HG03108 (cell line): ENCODE measurements around the gene SULT2B1.

Source experiments
- ATAC-seq: cut with Tn5 transposase; IDR thresholded peaks from one replicate; pipeline ENCODE4 v1.9.1; 2021; ENCODE audit warnings: moderate library complexity; ENCODE audit not compliant: unreplicated experiment

The SULT2B1 gene

DNA sequence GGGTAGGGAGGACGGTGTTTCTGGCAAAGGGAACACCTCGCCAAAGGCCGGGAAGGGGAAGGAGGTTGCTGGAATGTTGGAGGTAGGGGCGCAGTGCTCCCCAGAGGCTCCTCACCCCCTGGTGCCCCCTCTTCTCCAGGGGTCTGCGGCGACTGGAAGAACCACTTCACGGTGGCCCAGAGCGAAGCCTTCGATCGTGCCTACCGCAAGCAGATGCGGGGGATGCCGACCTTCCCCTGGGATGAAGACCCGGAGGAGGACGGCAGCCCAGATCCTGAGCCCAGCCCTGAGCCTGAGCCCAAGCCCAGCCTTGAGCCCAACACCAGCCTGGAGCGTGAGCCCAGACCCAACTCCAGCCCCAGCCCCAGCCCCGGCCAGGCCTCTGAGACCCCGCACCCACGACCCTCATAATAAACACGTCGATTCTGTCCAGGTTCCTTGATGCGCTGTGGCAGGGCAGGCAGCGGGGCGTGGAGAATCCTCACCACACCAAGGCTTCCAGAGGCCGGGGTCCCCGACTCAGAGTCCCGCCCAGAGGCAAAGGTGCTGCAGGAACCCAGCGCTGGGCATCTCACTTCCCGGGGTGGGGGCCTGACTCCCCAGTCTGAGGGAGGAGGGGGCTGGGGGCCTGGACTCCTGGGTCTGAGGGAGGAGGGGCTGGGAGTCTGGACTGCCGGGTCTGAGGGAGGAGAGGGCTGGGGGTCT is 47.2 kb downstream of the SULT2B1 start:
- ATAC-seq = no peak

DNA sequence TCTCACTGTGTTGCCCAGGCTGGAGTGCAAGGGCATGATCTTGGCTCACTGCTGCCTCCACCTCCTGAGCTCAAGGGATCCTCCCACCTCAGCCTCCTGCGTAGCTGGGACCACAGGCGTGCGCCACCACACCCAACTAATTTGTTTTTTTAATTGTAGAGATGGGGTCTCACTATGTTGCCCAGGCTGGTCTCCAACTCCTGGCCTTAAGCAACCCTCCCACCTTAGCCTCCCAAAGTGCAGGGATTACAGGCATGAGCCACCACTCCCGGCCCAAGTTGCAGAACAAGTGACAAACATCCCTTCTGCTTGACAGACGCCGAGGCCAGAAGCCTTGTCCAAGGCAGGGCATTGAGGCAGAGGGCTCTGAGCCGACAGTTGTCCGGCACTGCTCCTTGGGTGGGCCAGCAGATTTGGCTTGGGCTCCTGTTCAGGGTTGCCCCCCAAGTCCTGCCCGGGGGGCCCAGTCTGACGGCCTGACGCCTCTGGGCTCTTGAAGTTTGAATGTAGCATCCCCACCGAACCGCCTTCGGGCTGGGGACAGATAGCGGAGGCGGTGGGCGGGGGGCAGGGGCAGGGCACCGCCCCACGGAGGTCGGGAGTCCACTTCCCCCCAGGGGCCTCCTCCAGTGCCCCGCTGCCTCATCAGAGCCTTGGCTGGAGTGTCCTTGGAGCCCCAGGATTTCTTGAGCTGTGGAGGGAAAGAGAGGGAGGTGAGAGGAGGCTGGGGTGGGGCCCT is 48.9 kb downstream of the SULT2B1 start:
- no peak for ATAC-seq

- ATAC-seq = no peak
These were observed 51.0 kb downstream of the SULT2B1 start for GRCh38 chr19:48603001-48603400.

GRCh38 chr19:48603449-48603848 is 51.5 kb downstream of the SULT2B1 start:
- no peak for ATAC-seq

DNA sequence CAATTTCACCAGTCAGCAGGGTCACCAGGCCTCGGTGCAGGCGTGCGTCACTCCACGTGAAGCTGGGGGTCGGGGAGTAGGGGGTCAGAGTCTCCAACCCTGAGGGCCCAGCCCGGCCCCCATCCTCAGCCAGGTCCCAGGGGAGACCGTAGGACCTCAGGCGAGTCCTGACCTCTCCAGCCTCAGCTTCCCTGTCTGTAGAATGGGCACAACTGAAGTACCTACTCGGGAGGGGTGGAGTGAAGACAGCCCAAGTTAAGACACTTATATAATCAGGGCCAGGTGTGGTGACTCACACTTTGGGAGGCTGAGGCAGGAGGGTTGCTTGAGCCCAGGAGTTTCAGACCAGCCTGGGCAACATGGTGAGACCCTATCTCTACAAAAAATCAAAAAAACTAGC is 51.9 kb downstream of the SULT2B1 start:
- no peak for ATAC-seq

GRCh38 chr19:48606463-48607358 is 54.7 kb downstream of the SULT2B1 start, which contains the start of gene SPACA4:
SPACA4 (plus strand) TSS chr19:48606742; CDS start chr19:48606979, 237 bp downstream.
- ATAC-seq = no peak

- no peak for ATAC-seq
These were observed 55.4 kb downstream of the SULT2B1 start for GRCh38 chr19:48607359-48607755.

GRCh38 chr19:48608798-48609263 is 56.9 kb downstream of the SULT2B1 start:
- no peak for ATAC-seq

DNA sequence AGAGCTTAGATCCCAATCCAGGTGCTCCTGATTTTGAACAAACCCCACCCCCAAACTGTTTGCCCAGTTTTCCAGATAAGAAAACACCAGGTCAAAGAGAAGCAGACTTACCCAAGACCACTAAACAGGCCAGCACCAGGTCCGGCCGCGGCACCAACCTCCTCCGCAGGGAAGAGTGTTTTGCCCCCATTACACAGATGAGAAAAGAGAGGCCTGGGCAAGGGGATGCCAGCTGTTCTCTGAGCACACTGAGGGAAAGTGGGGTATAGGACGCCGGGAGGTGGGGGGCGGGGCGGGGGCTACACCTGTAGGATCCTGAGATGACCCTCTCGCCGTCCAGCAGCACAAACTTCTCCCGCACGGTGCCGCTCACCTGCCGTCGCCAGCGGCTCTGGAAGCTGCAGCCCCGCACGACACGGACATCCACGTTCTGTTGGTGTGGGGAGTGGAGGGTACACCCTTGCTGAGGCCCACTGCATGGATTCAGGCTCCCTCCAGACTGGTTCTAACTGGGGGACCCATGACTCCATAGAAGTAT is 57.7 kb downstream of the SULT2B1 start:
- no peak for ATAC-seq

GRCh38 chr19:48611872-48612271 is 59.9 kb downstream of the SULT2B1 start:
- ATAC-seq = no peak

DNA sequence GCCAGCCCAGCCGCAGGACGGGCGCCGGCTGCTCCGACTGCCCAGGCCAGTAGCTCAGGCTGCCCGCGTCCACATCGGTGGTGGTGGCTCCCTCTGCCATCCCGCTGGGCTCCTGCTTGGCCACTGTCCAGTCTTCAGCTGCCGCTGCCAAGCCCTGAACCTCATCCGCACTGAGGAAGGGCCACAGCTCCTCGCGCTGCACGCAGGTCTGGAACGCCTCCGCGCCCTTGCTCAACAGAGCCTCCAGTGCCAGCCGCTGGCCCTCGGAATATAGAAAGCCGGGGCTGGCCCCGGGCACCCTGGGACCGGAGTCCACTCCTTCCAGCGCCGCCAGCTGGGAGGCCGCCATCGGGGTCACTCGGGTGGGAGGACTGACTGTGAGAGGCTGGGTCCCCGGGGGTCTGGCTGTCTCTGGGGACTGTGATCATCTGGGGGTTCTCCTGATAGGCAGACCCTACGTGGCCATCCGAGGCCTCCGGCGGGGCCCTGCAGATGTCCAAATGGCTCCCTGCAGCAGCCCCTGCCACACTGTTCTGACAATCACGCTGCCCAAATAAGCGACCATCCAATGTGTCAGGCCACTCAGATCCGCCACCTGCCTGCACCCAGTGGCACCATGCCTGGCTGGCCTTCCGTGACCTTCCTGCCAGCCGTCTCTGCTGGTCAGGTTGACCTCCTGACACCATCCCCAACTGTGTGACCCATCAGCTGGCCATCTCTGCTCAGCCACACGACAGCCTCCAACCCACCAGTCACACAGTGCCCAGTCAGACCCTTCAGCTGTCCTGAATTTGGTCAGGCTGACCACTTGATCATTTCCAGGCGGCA is 61.3 kb downstream of the SULT2B1 start:
- no peak for ATAC-seq

GRCh38 chr19:48613852-48614435 is 62.0 kb downstream of the SULT2B1 start:
- no peak for ATAC-seq

- no peak for ATAC-seq
These were observed 62.7 kb downstream of the SULT2B1 start, which contains the start of gene FAM83E for GRCh38 chr19:48614436-48615230. FAM83E (minus strand) TSS chr19:48615076; CDS start chr19:48613372, 1,704 bp downstream.

GRCh38 chr19:48615231-48616040 is 63.5 kb downstream of the SULT2B1 start:
- no peak for ATAC-seq

DNA sequence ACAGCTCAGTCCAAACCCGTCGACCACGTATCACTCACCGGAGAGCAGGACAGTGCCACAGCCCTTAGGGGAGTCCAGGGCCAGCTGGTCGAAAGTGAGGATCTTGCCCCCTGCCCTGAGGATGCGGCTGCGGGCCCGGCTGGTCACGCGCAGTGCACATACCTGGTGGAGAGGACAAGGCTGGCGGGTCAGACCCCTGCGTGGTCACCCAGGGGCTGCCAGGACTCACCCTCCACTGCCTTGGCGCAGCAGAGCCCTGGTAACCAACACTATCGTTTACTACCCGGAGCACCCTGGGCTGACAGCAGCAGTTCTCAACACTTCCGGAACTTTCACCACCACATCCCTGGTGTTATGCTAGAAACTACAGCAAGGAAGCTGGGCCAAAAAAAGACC is 64.1 kb downstream of the SULT2B1 start:
- no peak for ATAC-seq

GRCh38 chr19:48616491-48617056 is 64.6 kb downstream of the SULT2B1 start:
- no peak for ATAC-seq

GRCh38 chr19:48617146-48617937 is 65.4 kb downstream of the SULT2B1 start:
- ATAC-seq = no peak
